ENCODE measurements around the gene EDAR. TPM values are rescaled to one million over a fixed set of nuclear protein-coding genes. Genes with fewer than 3 reads are reported as not detected.

The EDAR gene
- polyA plus RNA-seq, 1 donor (not counting 4 experiments of a cell fraction or from before 2014, with no cell fraction given) = 0.21 TPM

- Histone ChIP-seq H3K9me1 (ENCODE audit: control insufficient read depth, extremely low read depth, insufficient read depth, low read length) (no peaks in the 10 kb centered on the region), H3K4me3 (ENCODE audit: control insufficient read depth in 2 of 3, extremely low read depth in 1 of 3, insufficient read depth in 2 of 3, low read depth in 1 of 3, low read length in 3 of 3) (no peak overlapping the region), H3K9me3 (ENCODE audit: control insufficient read depth, low read depth, low read length) (peaks cover 6% of the 10 kb centered on the region), H3K4me2 (ENCODE audit: control insufficient read depth, extremely low read depth, insufficient read depth, low read depth, low read length) (no peak overlapping the region), H4K20me1 (ENCODE audit: control insufficient read depth, extremely low read depth, insufficient read depth, low read length) (no peaks in the 10 kb centered on the region), H3K27ac (ENCODE audit: control insufficient read depth, insufficient read depth, low read length) (no peak overlapping the region), H3K27me3 (ENCODE audit: control insufficient read depth, extremely low read depth, insufficient read depth, low read length) (peaks cover 5% of the 10 kb centered on the region), H3K36me3 (ENCODE audit: control insufficient read depth in 2 of 2, extremely low read depth in 1 of 2, insufficient read depth in 2 of 2, low read length in 2 of 2) (no peaks in the 10 kb centered on the region), H3K79me2 (ENCODE audit: control insufficient read depth, insufficient read depth, low read length) (no peaks in the 10 kb centered on the region), H3K9ac (ENCODE audit: control insufficient read depth, extremely low read depth, insufficient read depth, low read length) (no peak overlapping the region), H2AFZ (ENCODE audit: control insufficient read depth, low read length) (no peak overlapping the region), H3K4me1 (ENCODE audit: control insufficient read depth, extremely low read depth, insufficient read depth, low read length) (peaks cover 5% of the 10 kb centered on the region)
- FAIRE-seq = no peak
- dilution Hi-C loops (cut with MboI; ENCODE audit: extremely low pct_ligation_motif_present, low sequenced_read_pairs) = no loop called here
- no peak for DNase-seq (ENCODE audit: low read depth, low spot score)
- TF ChIP-seq CTCF (optimal IDR thresholded peaks at IDR 0.05 in 1 of 3, IDR thresholded peaks at IDR 0.05 in 1 of 3, conservative IDR thresholded peaks at IDR 0.05 in 1 of 3; ENCODE audit: extremely low read depth in 1 of 3, insufficient read depth in 2 of 3, low read length in 3 of 3) (no peak), EZH2 (IDR thresholded peaks at IDR 0.05; ENCODE audit: low read length) (no peak)
Measured at GRCh38 chr2:108947271-108947907, 41.6 kb downstream of the EDAR start.

- H3K36me3 ChIP-seq (ENCODE audit: control insufficient read depth in 2 of 2, extremely low read depth in 1 of 2, insufficient read depth in 2 of 2, low read length in 2 of 2) = no peaks in the 10 kb centered on the region
- H3K27me3 ChIP-seq (ENCODE audit: control insufficient read depth, extremely low read depth, insufficient read depth, low read length) = peaks cover 13% of the 10 kb centered on the region
- no peak overlapping the region for H3K27ac ChIP-seq (ENCODE audit: control insufficient read depth, insufficient read depth, low read length)
- H3K9me1 ChIP-seq (ENCODE audit: control insufficient read depth, extremely low read depth, insufficient read depth, low read length) = no peaks in the 10 kb centered on the region
- dilution Hi-C loops (cut with MboI; ENCODE audit: extremely low pct_ligation_motif_present, low sequenced_read_pairs) = no loop called here
- DNase-seq (ENCODE audit: low read depth, low spot score) (no peak), FAIRE-seq (no peak)
- no peak for TF ChIP-seq CTCF (optimal IDR thresholded peaks at IDR 0.05 in 1 of 3, IDR thresholded peaks at IDR 0.05 in 1 of 3, conservative IDR thresholded peaks at IDR 0.05 in 1 of 3; ENCODE audit: extremely low read depth in 1 of 3, insufficient read depth in 2 of 3, low read length in 3 of 3)
- TF ChIP-seq EZH2 (IDR thresholded peaks at IDR 0.05; ENCODE audit: low read length) = no peak
- H2AFZ ChIP-seq (ENCODE audit: control insufficient read depth, low read length) = no peak overlapping the region
- H3K9me3 ChIP-seq (ENCODE audit: control insufficient read depth, low read depth, low read length) = peaks cover 6% of the 10 kb centered on the region
- peaks cover 5% of the 10 kb centered on the region for H3K4me1 ChIP-seq (ENCODE audit: control insufficient read depth, extremely low read depth, insufficient read depth, low read length)
- no peaks in the 10 kb centered on the region for H3K79me2 ChIP-seq (ENCODE audit: control insufficient read depth, insufficient read depth, low read length)
- no peaks in the 10 kb centered on the region for H4K20me1 ChIP-seq (ENCODE audit: control insufficient read depth, extremely low read depth, insufficient read depth, low read length)
- no peak overlapping the region for H3K4me2 ChIP-seq (ENCODE audit: control insufficient read depth, extremely low read depth, insufficient read depth, low read depth, low read length)
- no peak overlapping the region for H3K4me3 ChIP-seq (ENCODE audit: control insufficient read depth in 2 of 3, extremely low read depth in 1 of 3, insufficient read depth in 2 of 3, low read depth in 1 of 3, low read length in 3 of 3)
- H3K9ac ChIP-seq (ENCODE audit: control insufficient read depth, extremely low read depth, insufficient read depth, low read length) = no peak overlapping the region
Measured at GRCh38 chr2:108946442-108946841, 42.6 kb downstream of the EDAR start.
